OCI-LY1 (cell line): ENCODE measurements around the gene SHISA4.
"Not testable (repeated sequence)": the region's sequence is repeated elsewhere in the genome, so short reads cannot be mapped to it uniquely, and the experiment has no call there.

Source experiments
- H2AFZ ChIP-seq: fragments of 200-600 bp; sonication (generic), shearing (Covaris generic); 2 replicates; pipeline ENCODE4 v1.6.0; 2014; ENCODE audit warnings: antibody characterized with exemption, mild to moderate bottlenecking, low read length
- H3F3A ChIP-seq: fragments of 200-600 bp; sonication (generic), shearing (Covaris generic); 2 replicates; pipeline ENCODE4 v1.6.0; 2014; ENCODE audit warnings: mild to moderate bottlenecking, antibody characterized with exemption, low read length, moderate library complexity; ENCODE audit not compliant: insufficient read depth
- H3K27ac ChIP-seq: fragments of 200-600 bp; sonication (generic); 2 replicates; pipeline ENCODE4 v1.5.1; 2014; ENCODE audit warnings: low read length, mixed run types, mild to moderate bottlenecking, low read depth; ENCODE audit not compliant: poor library complexity, severe bottlenecking
- H3K27me3 ChIP-seq: fragments of 200-600 bp; sonication (generic); 2 replicates; pipeline ENCODE4 v1.6.0; 2014; ENCODE audit warnings: antibody characterized with exemption, mild to moderate bottlenecking, low read length, moderate library complexity; ENCODE audit not compliant: insufficient read depth
- H3K36me3 ChIP-seq: fragments of 200-600 bp; sonication (generic); 2 replicates; pipeline ENCODE4 v1.6.1; 2014; ENCODE audit warnings: mild to moderate bottlenecking, antibody characterized with exemption, low read length, moderate library complexity, mixed read lengths; ENCODE audit not compliant: insufficient read depth
- H3K4me1 ChIP-seq: fragments of 200-600 bp; sonication (generic); 2 replicates; pipeline ENCODE4 v1.5.1; 2014; ENCODE audit warnings: mild to moderate bottlenecking, low read length, moderate library complexity; ENCODE audit not compliant: insufficient read depth, severe bottlenecking
- H3K4me2 ChIP-seq: fragments of 200-600 bp; sonication (generic), shearing (Covaris generic); 2 replicates; pipeline ENCODE4 v1.6.1; 2014; ENCODE audit warnings: low read length
- H3K4me3 ChIP-seq: fragments of 200-600 bp; sonication (generic); 2 replicates; pipeline ENCODE4 v1.5.1; 2014; ENCODE audit warnings: low read length, low read depth, mild to moderate bottlenecking, mixed read lengths; ENCODE audit not compliant: poor library complexity, severe bottlenecking
- H3K79me2 ChIP-seq: fragments of 200-600 bp; shearing (Covaris generic); 2 replicates; pipeline ENCODE4 v1.6.1; 2016; ENCODE audit warnings: mixed run types, low read length, mixed read lengths; ENCODE audit not compliant: insufficient read depth
- H3K9ac ChIP-seq: fragments of 200-600 bp; sonication (generic), shearing (Covaris generic); 2 replicates; pipeline ENCODE4 v1.6.1; 2014; ENCODE audit warnings: mild to moderate bottlenecking, low read length, mixed read lengths
- H3K9me2 ChIP-seq: fragments of 200-600 bp; sonication (generic), shearing (Covaris generic); 2 replicates; pipeline ENCODE4 v1.6.1; 2014; ENCODE audit warnings: low read depth, mild to moderate bottlenecking, low read length, mixed read lengths
- H3K9me3 ChIP-seq: fragments of 200-600 bp; shearing (Covaris generic); 2 replicates; pipeline ENCODE4 v1.6.1; 2014; ENCODE audit warnings: low read length, mixed read lengths
- H4K20me1 ChIP-seq: fragments of 200-600 bp; sonication (generic), shearing (Covaris generic); 2 replicates; pipeline ENCODE4 v1.6.0; 2016; ENCODE audit warnings: mild to moderate bottlenecking, low read length; ENCODE audit not compliant: insufficient read depth
- CTCF ChIP-seq: fragments of 200-600 bp; sonication (generic), shearing (Covaris generic); IDR thresholded peaks from 2 replicates; pipeline ENCODE4 v1.5.1; 2017; ENCODE audit warnings: mild to moderate bottlenecking, antibody characterized with exemption, low read length, moderate library complexity, mixed read lengths
- EZH2 ChIP-seq: fragments of 200-600 bp; sonication (generic), shearing (Covaris generic); IDR thresholded peaks from 2 replicates; pipeline ENCODE4 v1.8.0; 2017; ENCODE audit warnings: borderline replicate concordance, mixed run types, mild to moderate bottlenecking, antibody characterized with exemption, low read length, moderate library complexity, mixed read lengths

The SHISA4 gene

GRCh38 chr1:201850053-201850397 lies 38.7 kb upstream of the SHISA4 start:
- Histone ChIP-seq H3K27ac (no peak overlapping the region), H3K4me2 (no peak overlapping the region)
- TF ChIP-seq EZH2: no peak
- TF ChIP-seq CTCF: no peak

GRCh38 chr1:201851949-201852348 lies 36.7 kb upstream of the SHISA4 start:
- Histone ChIP-seq H3K4me2 (no peak overlapping the region), H3K4me3 (no peak overlapping the region), H4K20me1 (0 out of 2 replicates have a peak, but pooled peaks cover 3% of the 10 kb centered on the region), H3K27ac (no peak overlapping the region), H3F3A (no peaks in the 10 kb centered on the region), H2AFZ (no peak overlapping the region), H3K79me2 (no peaks in the 10 kb centered on the region; the same call in 1 of the 2 replicates), H3K4me1 (no peaks in the 10 kb centered on the region), H3K9me3 (no peaks in the 10 kb centered on the region), H3K36me3 (peaks cover 96% of the 10 kb centered on the region), H3K9ac (no peak overlapping the region), H3K9me2 (no peaks in the 10 kb centered on the region), H3K27me3 (no peaks in the 10 kb centered on the region)
- TF ChIP-seq CTCF (no peak), EZH2 (no peak)

More at GRCh38 chr1:201850053-201850397, 38.7 kb upstream of the SHISA4 start:
- no peaks in the 10 kb centered on the region for H3K4me1 ChIP-seq
- H3K36me3 ChIP-seq: peaks cover 79% of the 10 kb centered on the region
- H3K9ac ChIP-seq: no peak overlapping the region
- H3K4me3 ChIP-seq: no peak overlapping the region
- H3K9me3 ChIP-seq: no peaks in the 10 kb centered on the region
- H3K79me2 ChIP-seq: peaks cover 13% of the 10 kb centered on the region
- no peak overlapping the region for H2AFZ ChIP-seq
- no peaks in the 10 kb centered on the region for H3K27me3 ChIP-seq
- 0 out of 2 replicates have a peak, but pooled peaks cover 3% of the 10 kb centered on the region for H4K20me1 ChIP-seq
- no peaks in the 10 kb centered on the region for H3F3A ChIP-seq
- H3K9me2 ChIP-seq: no peaks in the 10 kb centered on the region

- H3K9me3 ChIP-seq, H3K9ac ChIP-seq, H3K27ac ChIP-seq, H3K9me2 ChIP-seq, H3K79me2 ChIP-seq, H3K4me1 ChIP-seq, H3K4me3 ChIP-seq, H3K27me3 ChIP-seq, H3K4me2 ChIP-seq, H3F3A ChIP-seq, H2AFZ ChIP-seq, H4K20me1 ChIP-seq: not testable (repeated sequence)
- H3K36me3 ChIP-seq: peaks cover 93% of the 10 kb centered on the region
Observed at GRCh38 chr1:201856722-201857121, 32.0 kb upstream of the SHISA4 start.

GRCh38 chr1:201859424-201859823 lies 29.3 kb upstream of the SHISA4 start:
- no peak overlapping the region for H3K9ac ChIP-seq
- no peak overlapping the region for H3K4me3 ChIP-seq
- no peaks in the 10 kb centered on the region for H3K9me2 ChIP-seq
- H3K27ac ChIP-seq: no peak overlapping the region
- H2AFZ ChIP-seq: no peak overlapping the region
- no peaks in the 10 kb centered on the region for H3K9me3 ChIP-seq
- H4K20me1 ChIP-seq: no peaks in the 10 kb centered on the region
- no peak overlapping the region for H3K4me2 ChIP-seq
- H3K36me3 ChIP-seq: peaks cover 93% of the 10 kb centered on the region
- no peaks in the 10 kb centered on the region for H3K79me2 ChIP-seq
- H3K27me3 ChIP-seq: no peaks in the 10 kb centered on the region
- TF ChIP-seq EZH2 (no peak), CTCF (no peak)
- no peaks in the 10 kb centered on the region for H3F3A ChIP-seq
- no peaks in the 10 kb centered on the region for H3K4me1 ChIP-seq
